Osteocyte (in vitro differentiated cells): ENCODE measurements around the gene STX18. TPM values are rescaled to one million over a fixed set of nuclear protein-coding genes. Genes with fewer than 3 reads are reported as not detected.

Experiments used
- DNase-seq: peaks from one replicate; pipeline ENCODE4 v3.0.0; 2021; ENCODE audit warnings: mixed read lengths; ENCODE audit not compliant: unreplicated experiment; ENCODE audit errors: extremely low spot score
- H3K27ac Mint-ChIP-seq: one replicate; pipeline ENCODE4 v1.8.0; 2021; ENCODE audit warnings: mild to moderate bottlenecking, mixed read lengths; ENCODE audit not compliant: unreplicated experiment
- H3K27me3 Mint-ChIP-seq: one replicate; pipeline ENCODE4 v1.8.0; 2021; ENCODE audit warnings: mixed read lengths; ENCODE audit not compliant: unreplicated experiment
- H3K36me3 Mint-ChIP-seq: one replicate; pipeline ENCODE4 v1.8.0; 2021; ENCODE audit warnings: mixed read lengths; ENCODE audit not compliant: unreplicated experiment
- H3K4me1 Mint-ChIP-seq: one replicate; pipeline ENCODE4 v1.8.0; 2021; ENCODE audit warnings: mixed read lengths; ENCODE audit not compliant: unreplicated experiment
- H3K4me3 Mint-ChIP-seq: one replicate; pipeline ENCODE4 v1.8.0; 2021; ENCODE audit warnings: mild to moderate bottlenecking, moderate library complexity, mixed read lengths; ENCODE audit not compliant: unreplicated experiment
- H3K9me3 Mint-ChIP-seq: one replicate; pipeline ENCODE4 v1.8.0; 2021; ENCODE audit warnings: mixed read lengths; ENCODE audit not compliant: unreplicated experiment
- CTCF ChIP-seq: fragments of 200-600 bp; sonication (generic); IDR thresholded peaks from 2 replicates; pipeline ENCODE4 v1.5.0; 2021; ENCODE audit warnings: antibody characterized with exemption, mild to moderate bottlenecking, moderate library complexity
- total RNA-seq: library from RNA; stranded (reverse); gene quantifications from 2 replicates; pipeline ENCODE4 v1.2.1, GENCODE V29; 2021

The STX18 gene
- total RNA-seq, 1 donor from 2014 or later: 26.7 TPM

- DNase-seq: no peak
- no peak for TF ChIP-seq CTCF
- Mint-ChIP-seq H3K27me3 (peaks cover 67% of the 10 kb centered on the region), H3K4me3 (no peak overlapping the region), H3K4me1 (peaks cover 6% of the 10 kb centered on the region), H3K27ac (no peak overlapping the region), H3K36me3 (no peaks in the 10 kb centered on the region), H3K9me3 (peaks cover 3% of the 10 kb centered on the region)
Measured at GRCh38 chr4:4394644-4395043, 147.2 kb downstream of the STX18 start.

GRCh38 chr4:4392501-4393183 lies 149.2 kb downstream of the STX18 start:
- Mint-ChIP-seq H3K9me3 (no peaks in the 10 kb centered on the region), H3K36me3 (no peaks in the 10 kb centered on the region), H3K27ac (no peak overlapping the region), H3K4me1 (peaks cover 10% of the 10 kb centered on the region), H3K27me3 (peaks cover 73% of the 10 kb centered on the region), H3K4me3 (no peak overlapping the region)
- DNase-seq: no peak
- no peak for TF ChIP-seq CTCF

GRCh38 chr4:4391866-4392265 lies 150.0 kb downstream of the STX18 start:
- no peak for DNase-seq
- no peak overlapping the region for H3K27ac Mint-ChIP-seq
- TF ChIP-seq CTCF: no peak
- H3K36me3 Mint-ChIP-seq: no peaks in the 10 kb centered on the region
- no peaks in the 10 kb centered on the region for H3K9me3 Mint-ChIP-seq
- no peak overlapping the region for H3K4me3 Mint-ChIP-seq
- peaks cover 8% of the 10 kb centered on the region for H3K4me1 Mint-ChIP-seq
- peaks cover 69% of the 10 kb centered on the region for H3K27me3 Mint-ChIP-seq

GRCh38 chr4:4390515-4391240 lies 151.2 kb downstream of the STX18 start:
- H3K4me3 Mint-ChIP-seq: no peak overlapping the region
- peaks cover 63% of the 10 kb centered on the region for H3K27me3 Mint-ChIP-seq
- no peaks in the 10 kb centered on the region for H3K9me3 Mint-ChIP-seq
- peaks cover 10% of the 10 kb centered on the region for H3K4me1 Mint-ChIP-seq
- DNase-seq: no peak
- no peak for TF ChIP-seq CTCF
- H3K36me3 Mint-ChIP-seq: no peaks in the 10 kb centered on the region
- H3K27ac Mint-ChIP-seq: no peak overlapping the region

GRCh38 chr4:4390046-4390445 lies 151.8 kb downstream of the STX18 start:
- Mint-ChIP-seq H3K4me1 (peaks cover 10% of the 10 kb centered on the region), H3K9me3 (no peaks in the 10 kb centered on the region), H3K36me3 (no peaks in the 10 kb centered on the region), H3K27me3 (peaks cover 58% of the 10 kb centered on the region), H3K4me3 (no peak overlapping the region), H3K27ac (no peak overlapping the region)
- TF ChIP-seq CTCF: no peak
- DNase-seq: no peak
